Natural killer cell treated with Interleukin-12 subunit alpha and Interleukin-12 subunit beta and Interleukin-15 and Interleukin-18, amount 100 ng/mL, for 72 hours (primary cell): ENCODE results near the gene OR10G4. TPM values are rescaled to one million over a fixed set of nuclear protein-coding genes. Genes with fewer than 3 reads are reported as not detected.

Experiments
- total RNA-seq, 2 donors: library from RNA; stranded (reverse); gene quantifications; one replicate each; pipeline ENCODE4 v1.2.3, GENCODE V29; 2022

Gene OR10G4
- total RNA-seq, 2 donors from 2014 or later: not detected

Other genes with a start within 250 kb of the OR10G4 start
- not detected for gene OR6M1, start 206.6 kb upstream of the OR10G4 start, total RNA-seq
- not detected for gene TMEM225, start 127.3 kb upstream of the OR10G4 start, total RNA-seq
- gene OR8D4, start 110.8 kb upstream of the OR10G4 start, total RNA-seq: not detected
- gene OR4D5, start 73.4 kb upstream of the OR10G4 start, total RNA-seq: not detected
- gene OR6T1, start 69.2 kb upstream of the OR10G4 start, total RNA-seq: not detected
- gene OR10S1, start 35.2 kb upstream of the OR10G4 start, total RNA-seq: not detected
- gene OR10G6, start 17.8 kb upstream of the OR10G4 start, total RNA-seq: not detected
- gene OR10G9, start 10.0 kb downstream of the OR10G4 start, total RNA-seq: not detected
- gene OR10G8, start 13.8 kb downstream of the OR10G4 start, total RNA-seq: not detected
- gene OR10G7, start 28.3 kb downstream of the OR10G4 start, total RNA-seq: not detected
- gene VWA5A, start 102.5 kb downstream of the OR10G4 start, total RNA-seq: 10 to 100 TPM in 1 of 2 donors, 1 to 10 TPM in 1; 4.4 to 12.5 TPM
- not detected for gene OR10D3, start 170.3 kb downstream of the OR10G4 start, total RNA-seq
- not detected for gene OR8G1, start 228.1 kb downstream of the OR10G4 start, total RNA-seq
- gene OR8G5, start 243.4 kb downstream of the OR10G4 start, total RNA-seq: not detected